Common myeloid progenitor, CD34-positive (primary cell): ENCODE results near the gene RAD51B.

Experiments used
- CTCF ChIA-PET: fragments of 350-600 bp; sonication (Branson Sonifier 250); formaldehyde crosslinking; loops from one replicate; lab custom pipeline; 2021; ENCODE audit warnings: antibody characterized with exemption; lab: Charles Lee
- POLR2A ChIA-PET: fragments of 350-600 bp; sonication (Branson Sonifier 250); formaldehyde crosslinking; loops from one replicate; lab custom pipeline; 2021; ENCODE audit warnings: antibody characterized with exemption; lab: Charles Lee
- DNase-seq, 3 donors: peaks; one replicate each; pipeline versions ENCODE4 v3.0.0 to v3.0.0-alpha.2; 2013
- H3K27ac ChIP-seq, 2 experiments: 1 replicate in 1 of 2; 2 replicates in 1 of 2; pipeline ENCODE4 v1.7.0; 2013; ENCODE audit warnings: inconsistent platforms in 2 of 2, low read length in 2 of 2, mild to moderate bottlenecking in 2 of 2, low read depth in 1 of 2, moderate library complexity in 1 of 2; ENCODE audit not compliant: severe bottlenecking in 2 of 2, insufficient read depth in 1 of 2, poor library complexity in 1 of 2
- H3K27me3 ChIP-seq, 5 experiments: replicated peaks in 2 of 5; 1 replicate in 3 of 5; 2 replicates in 2 of 5; pipeline versions ENCODE4 v1.6.1 to v1.7.0; 2013; ENCODE audit warnings: low read length in 4 of 5, mild to moderate bottlenecking in 2 of 5, moderate library complexity in 2 of 5, inconsistent platforms in 1 of 5; ENCODE audit not compliant: insufficient read depth in 5 of 5, control insufficient read depth in 4 of 5
- H3K36me3 ChIP-seq, 4 experiments: 1 replicate in 2 of 4; 2 replicates in 2 of 4; pipeline versions ENCODE4 v1.6.1 to v1.7.0; 2013; ENCODE audit warnings: low read length in 3 of 4, control low read depth in 1 of 4, mild to moderate bottlenecking in 1 of 4; ENCODE audit not compliant: control insufficient read depth in 4 of 4, insufficient read depth in 4 of 4
- H3K4me1 ChIP-seq, 4 experiments: 1 replicate in 3 of 4; 2 replicates in 1 of 4; pipeline versions ENCODE4 v1.6.1 to v1.7.1; 2013; ENCODE audit warnings: low read length in 3 of 4, mild to moderate bottlenecking in 3 of 4, control low read depth in 1 of 4, inconsistent platforms in 1 of 4, moderate library complexity in 1 of 4; ENCODE audit not compliant: control insufficient read depth in 4 of 4, insufficient read depth in 4 of 4; ENCODE audit errors: control extremely low read depth in 1 of 4
- H3K4me3 ChIP-seq, 7 experiments: 1 replicate in 4 of 7; 2 replicates in 3 of 7; pipeline versions ENCODE4 v1.5.1 to v1.7.0; 2013; ENCODE audit warnings: mild to moderate bottlenecking in 7 of 7, low read length in 6 of 7, moderate library complexity in 6 of 7, inconsistent platforms in 2 of 7, low read depth in 2 of 7, control low read depth in 1 of 7; ENCODE audit not compliant: insufficient read depth in 4 of 7, control insufficient read depth in 1 of 7; ENCODE audit errors: extremely low read depth in 1 of 7
- H3K9me3 ChIP-seq, 5 experiments: 1 replicate in 4 of 5; 2 replicates in 1 of 5; pipeline versions ENCODE4 v1.6.1 to v1.7.1; 2013; ENCODE audit warnings: low read length in 4 of 5, mild to moderate bottlenecking in 2 of 5, inconsistent platforms in 1 of 5, low read depth in 1 of 5, moderate library complexity in 1 of 5; ENCODE audit not compliant: control insufficient read depth in 4 of 5, insufficient read depth in 2 of 5; ENCODE audit errors: control extremely low read depth in 1 of 5
- WGBS: methylation state at CpG from one replicate; pipeline ENCODE4 v1.1.5; 2013; ENCODE audit not compliant: insufficient coverage; 5-methylcytosine and 5-hydroxymethylcytosine counted together

Gene RAD51B

GRCh38 chr14:68668531-68668930, 849.0 kb downstream of the RAD51B start:
- POLR2A ChIA-PET, result no interaction called here
- H3K27ac ChIP-seq, result no peak overlapping the region
- H3K4me1 ChIP-seq, result no peaks in the 10 kb centered on the region
- H3K36me3 ChIP-seq, result no peaks in the 10 kb centered on the region
- DNase-seq, result no peak
- 89% methylated on average over 7 of the region's 7 CpGs for WGBS
- peaks cover 0 to 2% (median 0%) of the 10 kb centered on the region in 5 experiments for H3K9me3 ChIP-seq
- no peaks in the 10 kb centered on the region for H3K27me3 ChIP-seq
- H3K4me3 ChIP-seq, result no peak overlapping the region
- CTCF ChIA-PET, result interaction anchor here (1.2 to 1.3 kb wide), 3 partner anchors 10 to 283 kb away, joined by 3 to 5 read pairs (median 5); no protein-coding TSS in a partner anchor

DNA sequence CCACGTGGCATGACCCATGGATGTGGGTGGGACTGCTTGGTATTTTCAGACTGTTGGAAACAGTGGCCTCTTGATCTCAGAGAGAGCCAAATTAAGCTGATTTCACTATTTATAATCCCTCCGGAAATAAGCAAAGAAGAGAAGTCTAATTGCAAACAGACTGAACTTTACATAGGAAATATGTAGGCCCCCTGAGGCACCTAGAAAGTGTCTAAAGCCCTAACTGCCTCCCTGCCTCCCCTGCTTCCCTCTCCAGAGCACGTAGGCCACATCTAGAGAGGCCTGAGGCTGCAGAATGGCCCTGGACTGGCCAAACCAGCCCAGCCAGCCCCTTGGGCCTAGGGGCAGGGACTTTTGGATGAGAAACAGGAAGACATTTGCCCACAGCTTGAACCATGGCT, 849.5 kb downstream of the RAD51B start:
- POLR2A ChIA-PET, result no interaction called here
- CTCF ChIA-PET, result interaction anchor here (1.2 to 1.3 kb wide), 2 partner anchors 9 to 284 kb away, joined by 3 to 5 read pairs; no protein-coding TSS in a partner anchor
- Histone ChIP-seq H3K27ac (no peak overlapping the region), H3K4me1 (no peaks in the 10 kb centered on the region), H3K4me3 (no peak overlapping the region), H3K36me3 (no peaks in the 10 kb centered on the region), H3K27me3 (no peaks in the 10 kb centered on the region), H3K9me3 (peaks cover 0 to 2% (median 0%) of the 10 kb centered on the region in 5 experiments)
- 94% methylated on average over 3 of the region's 3 CpGs for WGBS
- DNase-seq, result no peak

DNA sequence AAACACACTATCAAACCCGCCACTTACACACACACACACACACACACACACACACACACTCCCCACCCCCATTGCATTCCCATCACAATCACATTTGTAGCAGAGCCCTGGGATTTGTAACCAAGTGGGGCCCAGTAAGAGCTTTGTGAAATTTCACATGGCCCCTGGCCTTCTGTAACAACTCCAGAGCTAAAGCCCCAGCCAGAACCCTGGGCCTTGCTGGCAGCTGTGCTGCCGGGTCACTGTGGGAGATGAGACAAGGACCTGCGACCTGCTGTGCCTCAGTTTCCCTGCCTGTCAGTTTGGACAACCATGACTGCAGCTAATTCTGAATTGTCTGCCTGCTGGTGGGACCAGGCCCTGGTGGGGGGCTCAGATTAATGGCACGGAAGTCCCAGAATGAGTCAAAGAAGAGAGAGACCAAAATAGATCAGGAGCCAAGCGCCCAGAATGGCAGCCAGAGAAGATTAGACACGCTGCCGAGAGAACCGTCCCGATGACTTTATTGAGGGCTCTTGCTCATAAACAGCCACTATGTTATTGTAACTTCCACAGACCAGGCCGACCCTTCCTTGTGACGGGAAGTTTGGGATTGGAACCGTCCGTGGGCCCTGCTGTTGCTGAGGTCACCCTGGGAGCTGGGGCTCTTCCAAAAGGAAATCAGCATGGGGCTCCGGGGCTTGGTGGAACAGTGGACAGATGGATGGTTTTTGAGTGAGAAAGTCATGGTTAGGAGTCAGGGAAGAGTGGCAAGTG, 850.2 kb downstream of the RAD51B start:
- no peak overlapping the region for H3K4me3 ChIP-seq
- no peaks in the 10 kb centered on the region for H3K36me3 ChIP-seq
- ChIA-PET POLR2A (no interaction called here), CTCF (interaction anchor here (1.2 to 1.3 kb wide), 2 partner anchors 9 to 284 kb away, joined by 3 to 5 read pairs; no protein-coding TSS in a partner anchor)
- H3K27ac ChIP-seq, result no peak overlapping the region
- H3K4me1 ChIP-seq, result no peaks in the 10 kb centered on the region
- H3K9me3 ChIP-seq, result peaks cover 0 to 2% (median 0%) of the 10 kb centered on the region in 5 experiments
- 98% methylated on average over 11 of the region's 14 CpGs for WGBS
- DNase-seq, result no peak
- H3K27me3 ChIP-seq, result no peaks in the 10 kb centered on the region

DNA sequence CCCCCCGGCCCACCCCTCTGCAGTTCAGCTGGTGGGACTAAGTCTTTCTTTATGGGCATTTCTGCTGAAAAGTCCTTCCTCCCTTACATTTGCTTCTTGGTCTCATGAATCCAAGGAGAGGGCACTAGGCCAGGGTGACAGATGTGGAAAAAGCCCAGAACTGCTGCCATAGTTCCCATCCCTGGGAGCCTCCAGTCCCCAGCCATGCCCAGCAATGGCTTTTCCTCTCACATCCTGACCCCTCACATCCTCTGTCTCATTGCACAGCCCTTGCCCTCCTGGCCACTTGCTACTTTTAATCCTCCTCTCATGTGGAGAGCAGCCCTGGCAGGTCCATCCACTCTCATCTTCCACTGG, 850.8 kb downstream of the RAD51B start:
- Histone ChIP-seq H3K4me3 (no peak overlapping the region), H3K9me3 (peaks cover 0 to 2% (median 0%) of the 10 kb centered on the region in 5 experiments), H3K27me3 (no peaks in the 10 kb centered on the region), H3K4me1 (no peaks in the 10 kb centered on the region), H3K27ac (no peak overlapping the region), H3K36me3 (no peaks in the 10 kb centered on the region)
- WGBS, result no CpG with 5 or more reads among the region's 1 CpG
- no peak for DNase-seq
- POLR2A ChIA-PET, result no interaction called here
- CTCF ChIA-PET, result no interaction called here

GRCh38 chr14:68671909-68672308, 852.3 kb downstream of the RAD51B start:
- DNase-seq, result no peak
- CTCF ChIA-PET, result interaction anchor here (0.6 to 1.7 kb wide), 3 partner anchors 14 to 1312 kb away, joined by 3 to 4 read pairs (median 3); no protein-coding TSS in a partner anchor
- Histone ChIP-seq H3K4me1 (no peaks in the 10 kb centered on the region), H3K27ac (no peak overlapping the region), H3K27me3 (no peaks in the 10 kb centered on the region), H3K4me3 (no peak overlapping the region), H3K9me3 (peaks cover 0 to under 1% (median 0%) of the 10 kb centered on the region in 5 experiments), H3K36me3 (no peaks in the 10 kb centered on the region)
- WGBS, result 71% methylated on average over 1 of the region's 2 CpGs
- POLR2A ChIA-PET, result no interaction called here

DNA sequence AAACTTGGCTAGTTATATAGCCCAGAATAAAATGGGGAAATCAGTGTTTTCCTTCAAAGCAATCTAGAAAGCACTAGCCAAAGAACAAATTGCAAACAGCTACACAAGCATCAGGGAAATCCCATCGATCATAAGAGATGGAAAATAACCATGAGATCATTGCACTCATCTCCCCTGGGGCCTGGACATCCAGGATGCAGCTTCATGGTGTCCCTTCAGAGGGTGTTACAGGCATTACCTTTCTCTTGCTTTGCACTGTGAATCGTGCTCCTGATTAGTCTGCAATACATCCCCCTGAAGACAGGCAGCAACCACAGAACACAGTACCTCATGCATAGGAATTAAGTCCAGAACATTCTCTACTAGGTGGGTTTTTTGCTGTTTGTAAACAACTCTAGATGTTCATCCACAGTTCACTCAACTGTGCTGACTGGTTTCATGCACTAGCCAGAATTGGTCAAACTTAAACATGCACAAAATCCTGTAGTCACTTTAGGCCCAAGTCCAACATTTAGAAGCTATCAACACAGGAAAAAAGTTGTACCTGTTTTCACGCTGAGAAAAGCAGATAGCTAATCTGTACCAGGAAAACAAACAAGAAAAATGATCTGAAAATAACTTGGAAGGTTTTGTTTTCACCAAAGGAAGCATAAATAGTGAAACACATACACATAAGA, 853.2 kb downstream of the RAD51B start:
- Histone ChIP-seq H3K36me3 (no peaks in the 10 kb centered on the region), H3K4me1 (no peaks in the 10 kb centered on the region), H3K27ac (no peak overlapping the region), H3K9me3 (no peaks in the 10 kb centered on the region), H3K27me3 (no peaks in the 10 kb centered on the region), H3K4me3 (no peak overlapping the region)
- DNase-seq, result no peak
- 96% methylated on average over 3 of the region's 3 CpGs for WGBS
- ChIA-PET CTCF (interaction anchor here (0.7 to 1.0 kb wide), 3 partner anchors 14 to 42 kb away, joined by 3 to 4 read pairs (median 3); no protein-coding TSS in a partner anchor), POLR2A (interaction anchor here (0.6 kb wide), 1 partner anchor 44 kb away, joined by 3 read pairs; no protein-coding TSS in a partner anchor)

GRCh38 chr14:68673464-68673863, 853.9 kb downstream of the RAD51B start:
- Histone ChIP-seq H3K4me3 (no peak overlapping the region), H3K36me3 (no peaks in the 10 kb centered on the region), H3K4me1 (peaks cover 0 to 2% (median under 1%) of the 10 kb centered on the region in 4 experiments), H3K27me3 (no peaks in the 10 kb centered on the region), H3K9me3 (no peaks in the 10 kb centered on the region), H3K27ac (no peak overlapping the region)
- no peak for DNase-seq
- 80% methylated on average over 5 of the region's 5 CpGs for WGBS
- ChIA-PET POLR2A (no interaction called here), CTCF (interaction anchor here (1.0 kb wide), 1 partner anchor 18 kb away, joined by 3 read pairs; no protein-coding TSS in a partner anchor)
